ENCODE results near the gene RGS7.
"Not testable (repeated sequence)": the region's sequence is repeated elsewhere in the genome, so short reads cannot be mapped to it uniquely, and the experiment has no call there.

RGS7 gene

DNA sequence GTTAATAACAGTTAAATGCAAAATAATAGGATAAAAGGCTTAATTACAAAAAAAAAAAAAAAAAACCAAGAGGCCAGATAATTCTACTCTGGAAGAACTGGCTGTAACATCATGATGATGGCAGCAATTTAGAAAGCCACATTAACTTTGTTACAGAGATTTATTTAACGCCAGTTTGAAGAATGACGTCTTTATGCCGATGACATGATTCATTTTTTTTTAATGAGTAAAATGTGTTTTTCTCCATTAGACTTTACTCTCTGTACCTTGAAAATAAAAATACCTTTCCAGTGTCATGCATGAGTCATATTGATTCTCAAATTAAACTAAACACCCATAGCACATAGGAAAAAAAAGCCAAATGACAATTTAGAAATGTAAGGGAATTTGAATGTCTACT is 226.1 kb downstream of the RGS7 start:
- DNase-seq: no peak

DNA sequence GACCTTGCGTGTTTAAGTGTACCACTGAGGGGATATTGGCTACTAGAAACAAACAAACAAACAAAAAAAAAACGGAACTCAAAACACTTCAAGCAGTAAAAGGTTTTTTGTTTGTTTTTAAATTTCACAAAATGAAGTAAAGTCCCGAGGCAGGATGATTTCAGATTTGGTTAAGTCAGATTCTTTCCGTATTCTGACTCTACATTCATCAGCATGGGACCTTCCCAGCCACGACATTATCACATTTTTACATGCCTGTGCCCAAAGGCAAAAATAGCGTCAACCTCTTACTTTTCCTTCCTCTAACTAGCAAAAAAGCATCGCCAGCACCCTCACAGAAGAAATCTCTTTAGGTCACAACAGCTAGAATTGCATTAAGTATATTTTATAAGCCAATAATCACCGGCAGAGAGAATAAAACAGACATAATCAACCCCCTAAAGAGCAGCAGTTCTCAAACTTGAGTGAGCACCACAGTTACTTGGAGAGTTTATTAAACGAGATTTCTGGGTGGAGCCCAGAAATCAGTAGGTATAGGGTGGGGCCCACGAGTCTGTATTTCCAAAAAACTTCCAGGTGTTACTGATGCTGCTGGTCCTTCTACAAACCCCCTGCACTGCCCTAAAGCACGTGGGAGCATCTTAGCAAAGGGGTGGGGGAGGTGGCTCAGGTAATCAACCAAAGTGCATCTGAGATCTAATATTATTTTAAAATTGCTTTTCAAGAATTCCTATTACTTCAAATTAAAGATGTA is 227.6 kb downstream of the RGS7 start:
- DNase-seq: no peak

DNA sequence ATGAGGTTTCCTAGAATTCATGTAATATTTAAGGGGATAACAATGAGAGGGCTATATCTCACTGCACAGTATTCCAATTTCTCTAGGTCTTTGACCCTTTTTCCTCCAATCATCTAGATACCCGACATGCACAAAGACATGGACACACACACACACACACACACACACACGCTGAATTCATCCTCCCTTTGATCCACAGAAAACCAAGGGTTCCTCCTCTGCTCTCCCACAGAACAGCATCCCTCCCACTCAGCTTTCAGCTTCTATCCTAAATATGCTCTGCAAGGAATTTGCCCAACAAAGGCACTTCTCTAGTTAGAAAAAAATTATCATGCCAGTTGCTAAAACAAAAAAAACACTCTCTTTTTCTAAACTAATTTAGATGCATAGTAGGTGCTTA is 231.7 kb downstream of the RGS7 start:
- DNase-seq: no peak

DNA sequence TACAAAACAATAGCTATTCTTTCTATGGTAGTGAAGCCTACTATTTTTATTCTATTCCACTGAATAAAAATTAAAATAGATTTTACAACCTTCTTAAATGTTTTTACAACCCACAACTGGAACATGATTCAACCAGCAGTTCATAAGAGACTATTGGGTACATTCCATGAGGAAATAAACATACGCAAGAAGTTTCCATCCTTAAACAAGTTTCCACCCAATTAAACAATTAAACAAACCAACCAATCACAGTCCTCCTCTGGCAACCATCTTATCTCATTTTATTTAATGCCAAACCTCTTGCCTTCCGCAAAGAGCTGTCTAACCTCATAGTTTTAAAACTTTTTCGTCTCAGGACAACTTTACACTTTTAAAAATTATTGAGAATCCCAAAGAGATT is 239.0 kb downstream of the RGS7 start:
- no peak for DNase-seq

DNA sequence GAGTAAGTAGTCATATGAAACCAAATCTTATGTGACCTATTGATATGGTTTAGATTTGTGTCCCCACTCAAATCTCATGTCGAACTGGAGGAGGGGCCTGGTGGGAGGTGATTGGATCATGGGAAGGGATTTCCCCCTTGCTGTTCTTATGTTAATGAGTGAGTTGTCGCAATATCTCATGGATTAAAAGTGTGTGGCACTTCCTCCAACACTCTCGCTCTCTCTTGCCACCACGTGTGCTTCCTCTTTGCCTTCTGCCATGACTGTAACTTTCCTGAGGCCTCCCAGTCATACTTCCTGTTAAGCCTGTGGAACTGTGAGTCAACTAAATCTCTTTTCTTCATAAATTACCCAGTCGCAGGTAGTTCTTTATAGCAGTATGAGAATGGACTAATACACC is 241.2 kb downstream of the RGS7 start:
- DNase-seq: no peak

DNA sequence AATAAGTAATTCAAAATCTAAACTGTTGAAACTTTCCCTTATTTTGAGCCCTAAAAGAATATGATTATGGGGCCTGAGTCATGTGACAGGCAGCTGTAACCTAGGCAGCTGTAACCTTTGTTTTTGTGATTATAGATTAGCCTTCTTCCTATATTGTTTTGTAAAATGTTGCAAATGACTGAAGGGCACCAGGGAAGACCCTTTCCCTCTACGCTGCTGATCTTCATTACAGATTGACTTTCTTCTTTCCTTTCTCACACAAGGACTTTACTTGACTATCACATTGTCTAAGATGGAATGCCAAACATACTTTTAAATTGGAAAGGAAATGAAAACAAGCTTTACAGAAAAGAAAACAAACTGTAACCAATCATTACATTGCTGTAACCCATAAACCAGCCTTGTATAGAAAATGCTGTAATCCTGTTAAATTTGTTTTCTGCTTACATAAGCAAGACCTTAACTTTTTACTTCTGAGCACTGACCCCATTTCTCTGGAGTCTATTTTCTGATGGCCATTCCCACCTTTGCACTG is 242.2 kb downstream of the RGS7 start:
- no peak for DNase-seq

DNA sequence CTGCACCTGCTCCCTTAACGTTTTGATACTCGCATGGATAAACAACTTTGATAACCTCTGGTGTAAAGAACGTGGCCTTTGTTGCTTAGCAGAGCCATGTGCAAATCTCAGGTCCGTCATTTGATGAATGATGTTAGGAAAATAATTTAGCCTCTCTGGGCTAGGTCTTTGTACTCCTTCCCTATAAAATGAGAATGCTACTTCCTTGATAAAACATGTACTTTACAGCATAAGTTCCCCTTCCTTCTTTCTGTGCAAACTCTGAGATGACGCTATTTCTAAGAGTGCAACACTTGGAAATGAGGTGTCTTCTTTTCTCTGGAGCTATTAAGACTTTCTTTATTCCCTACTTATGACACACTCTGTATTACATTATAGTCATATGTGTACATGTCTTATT is 243.4 kb downstream of the RGS7 start:
- no peak for DNase-seq

DNA sequence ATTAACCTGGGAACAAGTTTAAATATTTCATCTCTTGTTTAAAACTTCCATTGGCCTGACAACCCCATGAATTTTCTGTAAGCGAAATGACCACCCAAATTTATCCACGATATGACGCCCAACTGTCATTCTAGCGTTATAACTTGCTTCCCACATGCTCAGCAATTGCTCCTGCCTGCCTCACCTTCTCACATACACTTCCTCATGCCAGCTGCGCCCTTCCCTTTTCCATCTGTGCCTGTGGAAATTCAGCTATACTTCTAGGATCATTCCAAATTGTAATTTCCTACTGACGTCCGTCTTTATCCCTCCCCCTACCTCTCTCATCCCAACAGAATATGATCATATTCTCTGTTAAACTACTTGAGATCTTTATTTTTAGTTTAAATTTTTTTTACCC is 248.0 kb downstream of the RGS7 start:
- DNase-seq: no peak

DNA sequence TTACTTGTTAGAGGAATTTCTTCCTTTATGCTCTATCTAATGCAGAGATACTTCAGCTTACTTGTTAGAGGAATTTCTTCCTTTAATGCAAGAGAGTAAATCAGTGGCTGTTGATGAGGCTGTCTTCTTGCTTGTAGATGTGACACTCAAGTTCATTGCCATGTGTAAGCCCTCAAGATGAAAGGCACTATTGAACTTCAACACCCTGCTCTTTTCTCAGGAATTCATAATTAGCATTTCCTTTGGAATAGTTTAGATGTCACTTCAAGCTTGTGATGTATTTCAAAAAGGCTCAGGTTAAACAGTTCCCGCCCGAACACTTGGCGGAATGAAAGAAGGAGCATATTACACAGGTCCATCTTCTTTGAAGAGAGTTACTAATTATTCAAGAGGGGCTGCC is 251.9 kb downstream of the RGS7 start:
- DNase-seq: no peak

DNA sequence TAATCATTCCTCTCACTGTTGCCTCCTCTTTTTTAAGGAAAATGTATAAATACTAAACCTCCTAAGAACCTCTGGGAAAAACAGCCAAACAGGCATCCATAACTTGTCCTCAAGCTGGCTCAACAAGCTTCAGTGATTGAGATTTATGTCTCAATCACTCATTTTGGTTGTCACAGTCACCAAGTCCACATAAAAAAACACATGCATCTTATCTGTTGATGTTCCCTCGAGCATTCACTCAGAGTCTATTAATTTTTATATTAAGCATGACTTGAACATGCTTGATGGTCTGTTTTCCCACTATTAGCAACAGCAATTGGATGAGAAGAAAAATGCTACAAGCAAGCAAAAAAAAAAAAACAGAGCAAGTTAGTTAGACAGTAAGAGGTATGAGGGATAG is 254.3 kb downstream of the RGS7 start:
- no peak for DNase-seq

DNA sequence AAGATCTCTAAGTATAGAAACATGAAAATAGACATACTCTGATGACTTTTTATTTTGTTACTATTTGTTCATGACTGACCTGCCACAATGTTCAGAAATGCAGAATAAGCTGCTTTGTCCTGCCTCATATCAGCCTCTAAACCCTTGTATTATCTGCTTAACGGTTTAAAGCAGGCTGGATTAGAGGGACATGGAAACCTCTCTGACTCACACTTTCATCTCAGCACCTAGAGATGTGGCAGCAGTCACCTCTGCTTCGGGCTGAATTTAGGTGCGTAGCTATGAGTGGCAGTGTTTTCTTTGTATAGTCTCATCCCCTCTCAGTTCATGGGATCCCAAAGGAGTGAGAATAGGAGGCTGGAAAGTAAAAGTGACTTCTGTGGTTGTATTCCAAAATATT is 255.4 kb downstream of the RGS7 start:
- DNase-seq: no peak

DNA sequence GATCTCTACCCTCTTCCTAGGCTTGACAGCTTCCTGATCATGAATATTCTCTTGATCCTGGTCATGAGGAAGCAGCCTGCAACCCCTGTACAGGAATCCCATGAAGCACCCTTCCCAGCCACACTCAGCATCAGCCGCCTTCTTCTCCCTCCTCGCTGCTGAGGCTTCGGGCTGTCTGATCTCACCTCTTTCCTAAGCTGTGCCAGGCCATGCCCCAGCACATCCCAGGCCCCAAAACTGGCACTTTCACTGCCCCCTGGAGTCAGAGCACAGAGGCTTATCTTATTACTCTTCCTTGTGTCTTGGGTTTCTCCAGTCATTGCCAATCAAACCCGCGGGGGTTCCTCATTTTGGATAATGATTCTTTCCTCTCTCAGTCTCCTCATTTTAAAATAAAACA is 259.5 kb downstream of the RGS7 start:
- DNase-seq: no peak

DNA sequence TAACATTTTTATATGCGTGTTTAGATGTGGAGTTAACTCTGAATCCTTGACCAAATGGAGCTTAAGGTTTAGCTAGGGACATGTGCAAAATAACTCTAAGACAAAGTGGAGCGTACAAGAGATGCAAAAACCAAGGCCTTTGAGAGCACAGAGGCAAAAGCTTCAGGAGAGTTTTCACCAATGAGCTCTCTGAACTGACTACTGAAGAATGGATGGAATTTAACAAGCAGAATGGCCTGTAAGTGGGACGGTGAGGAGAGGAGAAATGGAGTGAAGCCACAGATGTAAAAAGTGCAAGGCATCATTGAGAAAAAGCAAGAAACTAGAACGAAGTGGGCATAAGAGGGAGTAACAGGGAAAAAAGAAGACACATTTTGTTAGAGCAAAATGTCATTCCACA is 260.0 kb downstream of the RGS7 start:
- no peak for DNase-seq

DNA sequence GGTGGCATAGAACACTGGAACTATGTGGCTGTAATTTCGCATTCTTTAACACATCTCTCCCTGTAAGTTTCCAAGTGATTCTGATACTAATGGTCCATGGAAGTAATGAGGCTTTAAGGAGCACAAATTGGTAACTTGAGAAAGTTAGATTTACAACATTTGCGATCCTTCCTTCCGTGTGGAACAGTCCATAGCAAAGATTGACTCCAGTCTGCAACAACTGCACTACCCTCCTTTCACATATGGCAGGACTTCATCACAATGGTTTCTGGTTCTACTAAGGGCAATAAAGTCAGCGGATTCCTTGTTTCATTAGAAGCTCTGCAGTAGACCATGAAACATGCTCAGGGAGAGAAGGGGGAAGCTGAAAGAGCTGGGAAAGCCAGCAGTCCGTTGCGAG is 261.2 kb downstream of the RGS7 start:
- no peak for DNase-seq

DNA sequence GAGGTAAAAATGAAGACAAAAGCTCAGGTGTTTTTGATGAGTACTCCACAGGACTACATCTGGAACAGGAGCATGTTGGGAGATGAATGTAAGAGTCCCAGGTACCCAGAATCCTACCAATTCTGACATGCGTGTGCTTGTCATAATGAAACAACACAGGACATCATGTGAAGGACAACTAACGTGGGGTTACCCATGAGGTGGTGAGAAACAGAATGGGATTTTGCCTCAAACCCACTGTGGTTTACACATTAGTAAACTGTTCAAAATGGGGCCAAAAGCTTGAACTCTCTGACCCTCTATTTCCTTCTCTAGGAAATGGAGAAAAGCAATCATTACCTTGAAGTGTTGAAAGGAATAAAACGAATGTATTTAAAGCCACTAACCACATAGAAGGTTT is 266.2 kb downstream of the RGS7 start:
- no peak for DNase-seq

DNA sequence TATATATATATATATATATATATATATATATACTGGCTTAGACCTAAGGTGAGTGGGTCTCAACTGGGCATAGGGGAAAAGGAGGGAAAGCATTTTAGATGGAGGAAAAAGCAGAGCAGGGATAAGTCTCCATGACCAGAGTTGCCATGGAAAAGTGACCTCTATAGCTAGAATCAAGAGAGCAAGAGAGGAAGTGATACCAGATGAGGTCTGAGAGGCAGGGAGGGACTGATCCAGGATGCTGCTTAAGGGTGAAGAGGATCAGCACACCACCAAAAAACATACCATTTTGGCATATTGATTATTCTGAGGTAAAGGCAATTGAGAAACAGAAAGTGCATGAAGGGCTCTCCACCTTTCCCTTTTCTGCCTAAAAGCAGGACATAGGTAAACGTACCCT is 267.9 kb downstream of the RGS7 start:
- DNase-seq: not testable (repeated sequence)

DNA sequence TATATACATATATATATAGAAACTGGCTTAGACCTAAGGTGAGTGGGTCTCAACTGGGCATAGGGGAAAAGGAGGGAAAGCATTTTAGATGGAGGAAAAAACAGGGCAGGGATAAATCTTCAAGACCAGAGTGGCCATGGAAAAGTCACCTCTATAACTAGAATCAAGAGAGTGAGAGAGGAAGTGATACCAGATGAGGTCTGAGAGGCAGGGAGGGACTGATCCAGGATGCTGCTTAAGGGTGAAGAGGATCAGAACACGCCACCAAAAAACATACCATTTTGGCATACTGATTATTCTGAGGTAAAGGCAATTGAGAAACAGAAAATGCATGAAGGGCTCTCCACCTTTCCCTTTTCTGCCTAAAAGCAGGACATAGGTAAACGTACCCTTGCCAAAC is 268.9 kb downstream of the RGS7 start:
- DNase-seq: not testable (repeated sequence)

DNA sequence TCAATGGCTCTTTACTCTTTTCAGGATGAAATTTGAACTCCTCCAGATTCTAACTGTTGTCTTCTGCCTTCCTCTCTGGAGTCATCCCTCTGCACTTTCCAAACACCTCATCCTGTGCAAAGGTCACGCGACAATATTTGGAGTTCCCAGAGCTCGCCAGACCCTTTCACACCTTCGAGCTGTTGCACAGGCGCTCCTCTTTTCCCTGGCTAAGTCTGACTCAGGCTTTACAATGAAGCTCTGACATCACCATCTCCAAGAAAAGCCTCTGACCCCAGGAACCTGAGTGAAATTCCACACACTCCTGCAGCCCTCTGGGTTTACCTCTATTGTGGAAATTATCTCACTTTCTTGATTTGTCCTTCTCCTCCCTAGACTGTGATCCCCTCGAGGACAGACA is 270.3 kb downstream of the RGS7 start:
- DNase-seq: no peak

DNA sequence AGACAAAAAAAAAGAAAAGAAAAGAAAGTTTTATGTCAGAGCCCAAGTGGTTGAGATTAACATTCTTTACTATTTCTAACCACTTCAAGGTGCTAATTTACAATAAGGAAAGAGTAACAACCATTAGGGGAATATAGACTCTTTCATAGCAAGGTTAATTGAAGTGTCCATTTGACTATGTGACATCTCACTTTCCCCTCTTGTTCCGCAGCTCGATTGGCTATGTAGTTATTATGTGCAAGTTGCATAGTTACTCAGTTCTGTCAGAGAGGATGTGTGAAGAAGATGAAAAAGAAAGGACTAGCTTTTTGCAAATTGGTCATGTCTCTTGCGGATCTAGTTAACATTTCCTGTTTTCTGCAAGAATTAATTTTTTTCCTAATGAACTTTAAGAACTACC is 273.7 kb downstream of the RGS7 start:
- no peak for DNase-seq

DNA sequence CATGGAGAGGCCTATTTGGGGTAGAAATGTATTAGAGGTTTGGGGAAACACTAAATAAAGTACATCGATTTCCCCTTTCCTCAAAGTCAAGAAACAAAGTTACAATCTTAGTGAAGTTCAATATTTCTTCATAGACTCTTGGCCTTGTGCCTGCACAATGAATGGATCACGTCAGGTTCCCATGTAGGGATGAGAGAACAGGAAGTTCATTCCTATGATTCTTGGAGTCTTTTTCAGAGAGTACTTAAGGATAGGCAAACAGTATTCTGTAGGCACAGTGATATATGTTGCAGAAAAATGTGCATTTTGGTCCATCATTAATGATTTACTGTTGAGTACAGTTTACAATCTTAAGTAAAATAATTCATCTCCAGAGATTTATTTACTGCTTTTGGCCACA is 275.5 kb downstream of the RGS7 start:
- no peak for DNase-seq

DNA sequence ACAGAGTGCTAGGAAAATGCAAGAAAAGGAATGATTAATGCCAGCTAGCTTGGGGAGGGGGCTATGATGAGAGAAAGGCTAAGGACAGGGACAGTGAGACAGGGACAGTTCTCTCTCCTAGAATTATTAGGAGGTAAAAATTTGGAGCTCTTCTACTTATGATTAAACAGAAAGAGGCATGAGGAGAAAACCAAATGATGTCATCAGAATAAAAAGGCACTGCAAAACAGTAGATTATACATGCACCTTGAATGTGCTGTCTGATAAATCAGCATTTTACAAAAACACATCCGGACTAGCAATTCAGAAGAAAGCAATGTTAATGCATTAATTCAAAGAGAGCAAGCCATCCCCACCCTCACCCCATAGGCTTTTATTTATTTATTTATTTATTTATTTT is 277.5 kb downstream of the RGS7 start:
- DNase-seq: no peak

DNA sequence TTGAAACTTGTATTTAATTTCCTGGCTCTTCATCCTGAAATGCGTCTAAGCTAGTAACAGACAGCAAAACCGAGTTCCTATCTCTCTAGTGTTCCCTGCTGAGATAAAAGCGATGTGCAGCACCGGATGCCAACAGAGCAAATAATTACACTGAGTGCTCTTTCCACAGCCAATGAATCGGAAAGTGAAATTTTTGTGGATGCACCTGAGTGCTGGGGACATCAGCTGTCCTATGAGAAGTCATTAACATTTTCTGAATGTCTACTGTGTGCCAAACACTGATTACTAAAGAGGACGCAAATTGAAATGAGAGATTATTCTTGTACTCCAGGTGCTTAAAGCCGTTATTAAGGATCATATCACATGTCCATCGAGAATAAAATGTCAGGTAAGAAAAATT is 278.0 kb downstream of the RGS7 start:
- DNase-seq: no peak

DNA sequence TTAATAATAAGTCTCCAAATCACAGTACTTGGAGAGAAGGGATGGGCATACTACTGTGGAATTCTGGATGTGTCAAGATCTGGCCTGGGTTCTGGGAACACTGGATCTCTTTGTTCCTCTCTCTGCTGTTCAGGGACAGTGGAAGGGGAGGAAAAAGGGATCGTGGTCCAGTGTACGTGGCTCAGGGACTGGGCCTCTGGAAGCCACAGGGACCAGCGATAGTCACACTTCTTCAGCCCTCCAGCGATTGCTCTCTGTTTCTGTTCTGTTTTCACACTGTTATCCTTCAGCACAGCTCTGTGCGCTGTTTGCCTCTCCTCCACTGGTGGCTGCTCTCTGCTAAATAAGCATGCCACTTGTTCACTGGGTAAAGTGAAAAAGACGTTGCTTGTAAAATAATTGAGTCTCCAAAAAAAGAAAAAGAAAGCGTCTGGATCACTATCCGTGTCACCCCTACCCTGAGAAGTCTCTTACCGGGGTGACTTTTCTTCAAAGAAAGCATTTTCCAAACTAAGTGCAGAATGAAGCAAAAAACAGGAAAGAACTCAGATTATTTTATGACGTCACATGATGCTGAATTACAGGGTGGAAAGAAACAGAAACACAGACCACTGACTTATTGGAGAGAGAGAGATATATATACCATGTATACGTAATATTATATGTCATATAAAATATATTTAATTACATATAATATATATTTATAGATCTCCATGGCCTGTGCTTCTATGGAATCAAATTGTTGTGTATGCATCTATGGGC is 279.4 kb downstream of the RGS7 start:
- no peak for DNase-seq

DNA sequence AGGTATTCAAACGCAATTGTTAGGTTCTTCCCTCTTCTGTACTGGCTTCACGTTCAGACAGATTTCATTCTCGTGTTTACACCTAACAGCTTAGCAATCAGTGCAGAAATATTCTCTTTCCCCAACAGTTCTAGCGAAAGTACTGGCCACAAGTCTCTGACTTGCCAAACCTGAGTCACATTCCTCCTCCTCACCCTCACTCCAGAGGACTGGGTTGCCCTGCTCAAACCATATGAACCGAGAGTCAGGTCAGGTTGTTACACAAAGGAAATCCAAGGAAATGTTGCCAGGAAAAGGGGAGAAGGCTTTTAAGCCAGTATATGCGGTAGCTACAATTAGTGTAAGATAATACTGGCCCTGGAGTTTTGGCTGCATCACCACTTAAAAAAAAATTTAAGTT is 282.5 kb downstream of the RGS7 start:
- DNase-seq: no peak

DNA sequence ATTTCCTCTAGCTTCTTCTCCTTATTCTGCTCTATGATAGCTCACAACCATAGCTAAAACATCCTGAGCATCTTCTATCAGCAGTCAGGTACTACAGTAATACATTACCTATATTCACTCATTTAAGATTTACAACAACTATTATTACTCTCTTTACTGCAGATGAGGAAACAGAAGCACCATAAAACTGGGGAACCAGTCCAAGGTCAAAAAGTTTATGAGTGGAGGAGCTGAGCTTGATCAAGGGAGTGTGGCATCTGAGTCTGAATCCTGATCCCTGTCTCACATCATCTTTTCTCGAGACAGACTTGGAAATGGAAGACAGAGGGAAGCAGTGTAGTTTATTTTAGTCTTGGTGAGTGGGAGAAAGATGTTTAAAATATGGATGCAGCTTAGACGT is 288.6 kb downstream of the RGS7 start:
- DNase-seq: no peak
